HG02588 (cell line): Measurements from ENCODE around the gene IPPK.
"Not testable (repeated sequence)": the region's sequence is repeated elsewhere in the genome, so short reads cannot be mapped to it uniquely, and the experiment has no call there.

Experiments used
- ATAC-seq: cut with Tn5 transposase; IDR thresholded peaks from one replicate; pipeline ENCODE4 v1.9.1; 2021; ENCODE audit warnings: mild to moderate bottlenecking, moderate library complexity; ENCODE audit not compliant: unreplicated experiment

The IPPK gene

GRCh38 chr9:92639124-92639523 is 30.8 kb downstream of the IPPK start:
- ATAC-seq: no peak

- ATAC-seq: no peak
Observed at GRCh38 chr9:92638621-92639101, 31.3 kb downstream of the IPPK start.

- no peak for ATAC-seq
Observed at GRCh38 chr9:92637886-92638620, 31.9 kb downstream of the IPPK start.

- no peak for ATAC-seq
Observed at GRCh38 chr9:92637326-92637725, 32.6 kb downstream of the IPPK start.

GRCh38 chr9:92636627-92637026 is 33.3 kb downstream of the IPPK start:
- no peak for ATAC-seq

- no peak for ATAC-seq
Observed at GRCh38 chr9:92635760-92636159, 34.2 kb downstream of the IPPK start.

GRCh38 chr9:92634712-92635605 is 35.0 kb downstream of the IPPK start:
- ATAC-seq: peak; percentile 60

- no peak for ATAC-seq
Observed at GRCh38 chr9:92633614-92634278, 36.2 kb downstream of the IPPK start.

GRCh38 chr9:92632641-92633040 is 37.3 kb downstream of the IPPK start:
- no peak for ATAC-seq

- ATAC-seq: no peak
Observed at GRCh38 chr9:92631452-92632343, 38.2 kb downstream of the IPPK start.

GRCh38 chr9:92627651-92628050 is 42.3 kb downstream of the IPPK start:
- ATAC-seq: no peak

- ATAC-seq: no peak
Observed at GRCh38 chr9:92626484-92626883, 43.4 kb downstream of the IPPK start.

GRCh38 chr9:92623936-92624335 is 46.0 kb downstream of the IPPK start:
- ATAC-seq: not testable (repeated sequence)

GRCh38 chr9:92620845-92621244 is 49.1 kb downstream of the IPPK start:
- ATAC-seq: no peak

GRCh38 chr9:92619601-92620300 is 50.2 kb downstream of the IPPK start:
- no peak for ATAC-seq

- ATAC-seq: no peak
Observed at GRCh38 chr9:92618633-92619225, 51.2 kb downstream of the IPPK start.

GRCh38 chr9:92617951-92618510 is 51.9 kb downstream of the IPPK start:
- no peak for ATAC-seq

- no peak for ATAC-seq
Observed at GRCh38 chr9:92617195-92617813, 52.6 kb downstream of the IPPK start.
